H1 (cell line): ENCODE measurements around the gene ACYP1. TPM values are rescaled to one million over a fixed set of nuclear protein-coding genes. Genes with fewer than 3 reads are reported as not detected.

ENCODE experiments used
- CTCF ChIA-PET: fragments of 300-600 bp; sonication (Branson Sonifier 250); formaldehyde crosslinking; loops from one replicate; lab custom pipeline; 2021; ENCODE audit not compliant: partially characterized antibody; lab: Charles Lee
- POLR2A ChIA-PET: fragments of 300-600 bp; sonication (Branson Sonifier 250); formaldehyde crosslinking; loops from one replicate; lab custom pipeline; 2021; ENCODE audit warnings: inconsistent platforms; ENCODE audit not compliant: partially characterized antibody; lab: Charles Lee
- DNase-seq, 2 experiments: peaks; one replicate each; pipeline versions ENCODE4 v3.0.0 to v3.0.0-alpha.2; 2010 to 2022; ENCODE audit warnings: low spot score in 2 of 2, low read depth in 1 of 2, mixed read lengths in 1 of 2
- FAIRE-seq: peaks from 2 replicates; lab custom pipeline; 2011; peaks lifted over from hg19 to GRCh38; lab: Jason Lieb, UNC
- H2AFZ ChIP-seq: 2 replicates; pipeline ENCODE4 v1.8.1; 2012; ENCODE audit warnings: low read length, inconsistent platforms
- H2AK5ac ChIP-seq: 2 replicates; pipeline ENCODE4 v1.6.1; 2013; ENCODE audit warnings: low read depth, low read length
- H2BK120ac ChIP-seq: replicated peaks from 2 replicates; pipeline ENCODE3; 2013; ENCODE audit warnings: low read depth, low read length, inconsistent platforms
- H2BK12ac ChIP-seq: 2 replicates; pipeline ENCODE4 v1.6.1; 2013; ENCODE audit warnings: low read depth, low read length
- H2BK15ac ChIP-seq: 2 replicates; pipeline ENCODE4 v1.6.1; 2013; ENCODE audit warnings: low read length
- H2BK20ac ChIP-seq: 2 replicates; pipeline ENCODE4 v1.6.1; 2013; ENCODE audit warnings: low read length
- H2BK5ac ChIP-seq: 2 replicates; pipeline ENCODE4 v1.6.1; 2013; ENCODE audit warnings: low read depth, low read length
- H3K14ac ChIP-seq: 2 replicates; pipeline ENCODE4 v1.6.1; 2013; ENCODE audit warnings: inconsistent platforms; ENCODE audit not compliant: insufficient read length
- H3K18ac ChIP-seq: 2 replicates; pipeline ENCODE4 v1.6.1; 2013; ENCODE audit warnings: low read length; ENCODE audit errors: extremely low read depth
- H3K23ac ChIP-seq: 2 replicates; pipeline ENCODE4 v1.6.1; 2013; ENCODE audit warnings: inconsistent platforms; ENCODE audit not compliant: insufficient read length
- H3K23me2 ChIP-seq: 2 replicates; pipeline ENCODE4 v1.6.1; 2013; ENCODE audit warnings: low read depth, low read length
- H3K27ac ChIP-seq: 2 replicates; pipeline ENCODE4 v1.6.1; 2011; ENCODE audit warnings: low read depth, low read length, inconsistent platforms
- H3K27me3 ChIP-seq, 4 experiments: replicated peaks in 1 of 4; 1 replicate in 1 of 4; 2 replicates in 3 of 4; pipeline versions ENCODE4 v1.6.1 to v1.8.1; 2011 to 2013; ENCODE audit warnings: low read length in 3 of 4, mild to moderate bottlenecking in 3 of 4, inconsistent platforms in 2 of 4, mixed read lengths in 2 of 4, moderate library complexity in 1 of 4; ENCODE audit not compliant: control insufficient read depth in 3 of 4, insufficient read depth in 3 of 4; ENCODE audit errors: extremely low read depth in 1 of 4
- H3K36me3 ChIP-seq, 4 experiments: 2 replicates each; pipeline versions ENCODE4 v1.6.1 to v1.8.1; 2011 to 2013; ENCODE audit warnings: mild to moderate bottlenecking in 4 of 4, low read length in 3 of 4, moderate library complexity in 2 of 4, control low read depth in 1 of 4, inconsistent platforms in 1 of 4; ENCODE audit not compliant: insufficient read depth in 4 of 4, control insufficient read depth in 2 of 4
- H3K4ac ChIP-seq: replicated peaks from 2 replicates; pipeline ENCODE3; 2013; ENCODE audit warnings: low read length, low read depth, mixed read lengths, inconsistent platforms; ENCODE audit not compliant: insufficient read length
- H3K4me1 ChIP-seq, 4 experiments: replicated peaks in 1 of 4; 1 replicate in 1 of 4; 2 replicates in 3 of 4; pipeline versions ENCODE4 v1.6.1 to v1.8.1; 2011 to 2013; ENCODE audit warnings: low read length in 3 of 4, inconsistent platforms in 2 of 4, mixed read lengths in 1 of 4; ENCODE audit not compliant: insufficient read depth in 4 of 4, control insufficient read depth in 3 of 4
- H3K4me2 ChIP-seq, 2 experiments: 2 replicates each; pipeline versions ENCODE4 v1.6.1 to v1.8.1; 2011 to 2013; ENCODE audit warnings: low read depth in 2 of 2, low read length in 2 of 2, control low read depth in 1 of 2, inconsistent platforms in 1 of 2, mild to moderate bottlenecking in 1 of 2; ENCODE audit not compliant: insufficient read depth in 1 of 2
- H3K4me3 ChIP-seq, 4 experiments: fragments of 200-600, 300-600 bp in 1 of 4; sonication (generic), shearing (Covaris generic), sonication (Bioruptor Twin) in 1 of 4; 2 replicates each; pipeline versions ENCODE4 v1.5.1 to v1.8.1; 2011 to 2016; ENCODE audit warnings: low read length in 4 of 4, low read depth in 3 of 4, control low read depth in 2 of 4, inconsistent platforms in 2 of 4, mild to moderate bottlenecking in 2 of 4, mixed read lengths in 1 of 4, moderate library complexity in 1 of 4; ENCODE audit not compliant: insufficient read depth in 2 of 4; ENCODE audit errors: extremely low read depth in 1 of 4
- H3K56ac ChIP-seq: replicated peaks from 2 replicates; pipeline ENCODE3; 2013; ENCODE audit warnings: low read depth, mild to moderate bottlenecking, mixed read lengths, low read length, inconsistent platforms; ENCODE audit not compliant: insufficient read length
- H3K79me1 ChIP-seq: 2 replicates; pipeline ENCODE4 v1.6.1; 2013; ENCODE audit warnings: low read depth, low read length, control low read depth
- H3K79me2 ChIP-seq, 2 experiments: 2 replicates each; pipeline versions ENCODE4 v1.6.1 to v1.8.1; 2012 to 2013; ENCODE audit warnings: low read length in 2 of 2, mild to moderate bottlenecking in 2 of 2, inconsistent platforms in 1 of 2; ENCODE audit not compliant: insufficient read depth in 2 of 2, control insufficient read depth in 1 of 2
- H3K9ac ChIP-seq, 4 experiments: replicated peaks in 1 of 4; 1 replicate in 1 of 4; 2 replicates in 3 of 4; pipeline versions ENCODE4 v1.6.1 to v1.8.1; 2011 to 2013; ENCODE audit warnings: low read depth in 3 of 4, low read length in 3 of 4, control low read depth in 2 of 4, mild to moderate bottlenecking in 2 of 4, moderate library complexity in 2 of 4, inconsistent platforms in 1 of 4; ENCODE audit errors: extremely low read depth in 1 of 4
- H3K9me3 ChIP-seq, 2 experiments: 2 replicates each; pipeline versions ENCODE4 v1.6.1 to v1.8.1; 2012 to 2013; ENCODE audit warnings: mild to moderate bottlenecking in 2 of 2, moderate library complexity in 2 of 2, control low read depth in 1 of 2, inconsistent platforms in 1 of 2, low read depth in 1 of 2, low read length in 1 of 2, mixed read lengths in 1 of 2; ENCODE audit not compliant: insufficient read depth in 2 of 2
- H4K20me1 ChIP-seq, 2 experiments: replicated peaks in 1 of 2; 2 replicates each; pipeline versions ENCODE3 to v1.8.1; 2011 to 2013; ENCODE audit warnings: inconsistent platforms in 2 of 2, low read length in 2 of 2, mild to moderate bottlenecking in 1 of 2; ENCODE audit not compliant: insufficient read depth in 2 of 2, control insufficient read depth in 1 of 2
- H4K5ac ChIP-seq: 2 replicates; pipeline ENCODE4 v1.6.1; 2013; ENCODE audit warnings: low read length, low read depth, mixed read lengths, inconsistent platforms; ENCODE audit not compliant: insufficient read length
- H4K8ac ChIP-seq: 2 replicates; pipeline ENCODE4 v1.8.0; 2013; ENCODE audit warnings: mild to moderate bottlenecking, moderate library complexity, low read length, inconsistent platforms; ENCODE audit not compliant: insufficient read depth; ENCODE audit errors: extremely low read depth
- H4K91ac ChIP-seq: replicated peaks from 2 replicates; pipeline ENCODE3; 2013; ENCODE audit warnings: low read length, mixed read lengths, inconsistent platforms; ENCODE audit not compliant: insufficient read length
- ATF3 ChIP-seq: IDR thresholded peaks from 2 replicates; pipeline ENCODE4 v1.6.1; 2011; ENCODE audit warnings: low read depth, mild to moderate bottlenecking, low read length; ENCODE audit not compliant: insufficient read depth
- BACH1 ChIP-seq: IDR thresholded peaks from 2 replicates; pipeline ENCODE4 v1.6.1; 2012; ENCODE audit warnings: low read length, improper control_type of control experiment
- CBX5 ChIP-seq: fragments of 300-800, 300-1000 bp; sonication (generic); IDR thresholded peaks from 2 replicates; pipeline ENCODE4 v1.7.1; 2016; ENCODE audit warnings: antibody characterized with exemption, low read length, low read depth
- CHD1 ChIP-seq: IDR thresholded peaks from 2 replicates; pipeline ENCODE4 v1.6.1; 2012; ENCODE audit warnings: low read depth, low read length, improper control_type of control experiment
- CTBP2 ChIP-seq: IDR thresholded peaks from 2 replicates; pipeline ENCODE4 v1.7.0; 2011; ENCODE audit warnings: borderline replicate concordance, mild to moderate bottlenecking, moderate library complexity, mixed read lengths, low read length; ENCODE audit not compliant: insufficient read depth, insufficient read length
- E2F6 ChIP-seq: IDR thresholded peaks from 2 replicates; pipeline ENCODE4 v1.6.1; 2012; ENCODE audit warnings: inconsistent platforms
- KDM4A ChIP-seq: IDR thresholded peaks from one replicate; pipeline ENCODE4 v1.7.1; 2012; ENCODE audit warnings: low read depth, mild to moderate bottlenecking, moderate library complexity, low read length, inconsistent platforms; ENCODE audit not compliant: severe bottlenecking
- RXRA ChIP-seq: IDR thresholded peaks from 2 replicates; pipeline ENCODE4 v1.6.1; 2011; ENCODE audit warnings: low read depth, mild to moderate bottlenecking, low read length, moderate library complexity; ENCODE audit not compliant: insufficient read depth
- SP4 ChIP-seq: IDR thresholded peaks from 2 replicates; pipeline ENCODE4 v1.6.1; 2012; ENCODE audit warnings: low read length, inconsistent platforms
- TAF1 ChIP-seq: IDR thresholded peaks from 2 replicates; pipeline ENCODE4 v1.6.1; 2011; ENCODE audit warnings: mild to moderate bottlenecking, low read depth, low read length
- TAF7 ChIP-seq: optimal IDR thresholded peaks from 2 replicates; pipeline ENCODE3; 2011; ENCODE audit warnings: low read depth, mild to moderate bottlenecking, inconsistent platforms, low read length, moderate library complexity, borderline replicate concordance
- ZNF274 ChIP-seq: IDR thresholded peaks from 2 replicates; pipeline ENCODE4 v1.7.0; 2012; ENCODE audit warnings: low read length, borderline replicate concordance; ENCODE audit errors: extremely low read depth
- WGBS, 2 experiments: shearing (Covaris generic) in 1 of 2; methylation state at CpG; one replicate each; pipeline versions ENCODE4 v1.1.6 to v1.1.7; 2013 to 2015; ENCODE audit warnings: low lambda C conversion rate in 2 of 2, mixed read lengths in 2 of 2, inconsistent platforms in 1 of 2, low coverage in 1 of 2, missing lambda C conversion rate in 1 of 2; ENCODE audit not compliant: insufficient replicate concordance in 2 of 2, insufficient coverage in 1 of 2, insufficient read length in 1 of 2; ENCODE audit errors: extremely low coverage in 1 of 2, missing lambda C conversion rate in 1 of 2; 5-methylcytosine and 5-hydroxymethylcytosine counted together
- polyA plus RNA-seq, 7 experiments: library from polyadenylated mRNA; depleted of rRNA in 3 of 7; stranded (reverse) in 5 of 7; unstranded in 2 of 7; fragments of >200 nt in 5 of 7; fragments of 200-250 nt in 2 of 7; gene quantifications; 1 replicate in 5 of 7; 2 replicates in 1 of 7; 4 replicates in 1 of 7; pipeline versions ENCODE4 v1.2.1 to v1.2.3, GENCODE V29; 2011 to 2013; ENCODE audit warnings: missing spikeins in 2 of 7, mixed read lengths in 2 of 7
- total RNA-seq: library from RNA; stranded (reverse); fragmentation: NEBNext Ultra II Directional; extraction: Animal tissue kit (Norgen Biotek cat#: 25700); gene quantifications from 2 replicates; pipeline ENCODE4 v1.2.1, GENCODE V29; 2021

ACYP1 gene
- total and polyA plus RNA-seq, 2 of the 8 experiments (the other 6 are each of a cell fraction or from before 2014, with no cell fraction given), result 22.3 to 24.8 TPM

- Histone ChIP-seq H3K23ac (no peak overlapping the region), H3K4ac (no peak overlapping the region), H3K14ac (no peak overlapping the region), H3K4me1 (peaks cover 0 to 4% (median 0%) of the 10 kb centered on the region in 4 experiments; a peak in 3 of 7 replicates), H4K8ac (no peak overlapping the region; the same call in 1 of the 2 replicates), H2BK12ac (no peak overlapping the region), H4K91ac (no peak overlapping the region), H3K27me3 (no peaks in the 10 kb centered on the region), H3K4me2 (peak overlapping the region; percentile 60 to 86; a peak in 3 of 4 replicates), H3K27ac (no peak overlapping the region), H2BK20ac (no peak overlapping the region), H2AK5ac (no peak overlapping the region), H4K5ac (no peak overlapping the region), H2BK5ac (no peak overlapping the region), H2AFZ (no peak overlapping the region), H3K9ac (peak overlapping the region in 1 of 4 experiments; percentile 75; a peak in 2 of 7 replicates), H3K79me1 (no peaks in the 10 kb centered on the region), H3K9me3 (no peaks in the 10 kb centered on the region), H2BK120ac (no peak overlapping the region), H3K79me2 (no peaks in the 10 kb centered on the region), H3K4me3 (peak overlapping the region; percentile 54 to 61 (median 58); a peak in 5 of 8 replicates), H3K56ac (no peak overlapping the region), H3K23me2 (no peaks in the 10 kb centered on the region; the same call in 1 of the 2 replicates), H3K18ac (no peak overlapping the region), H4K20me1 (no peaks in the 10 kb centered on the region), H3K36me3 (no peaks in the 10 kb centered on the region), H2BK15ac (no peak overlapping the region)
- no peak for DNase-seq
- FAIRE-seq, result no peak
- WGBS, 2 experiments, result 26% methylated on average over 5 of the region's 5 CpGs; no CpG with 5 or more reads in 1 of the 2 experiments
- POLR2A ChIA-PET, result interaction anchor here (0.7 to 3.0 kb wide), 8 partner anchors 10 to 404 kb away, joined by 3 to 15 read pairs (median 3); partner anchors contain the start of genes ACYP1 and ZC2HC1C
- CTCF ChIA-PET, result interaction anchor here (2.8 kb wide), 1 partner anchor 37 kb away, joined by 12 read pairs; no protein-coding TSS in a partner anchor
- TF ChIP-seq CHD1 (no peak), KDM4A (no peak), CBX5 (no peak), BACH1 (no peak), RXRA (no peak), E2F6 (no peak), TAF7 (no peak), ATF3 (no peak), SP4 (no peak), TAF1 (no peak), ZNF274 (no peak), CTBP2 (no peak)
These were observed 12.3 kb downstream of the ACYP1 start for GRCh38 chr14:75051556-75051899.
